H1 (cell line): Measurements from ENCODE around the gene ANKRD53. TPM values are rescaled to one million over a fixed set of nuclear protein-coding genes. Genes with fewer than 3 reads are reported as not detected.

Experiments used
- CTCF ChIA-PET: fragments of 300-600 bp; sonication (Branson Sonifier 250); formaldehyde crosslinking; loops from one replicate; lab custom pipeline; 2021; ENCODE audit not compliant: partially characterized antibody; lab: Charles Lee
- POLR2A ChIA-PET: fragments of 300-600 bp; sonication (Branson Sonifier 250); formaldehyde crosslinking; loops from one replicate; lab custom pipeline; 2021; ENCODE audit warnings: inconsistent platforms; ENCODE audit not compliant: partially characterized antibody; lab: Charles Lee
- DNase-seq, 2 experiments: peaks; one replicate each; pipeline versions ENCODE4 v3.0.0 to v3.0.0-alpha.2; 2010 to 2022; ENCODE audit warnings: low spot score in 2 of 2, low read depth in 1 of 2, mixed read lengths in 1 of 2
- FAIRE-seq: peaks from 2 replicates; lab custom pipeline; 2011; peaks lifted over from hg19 to GRCh38; lab: Jason Lieb, UNC
- H2AFZ ChIP-seq: 2 replicates; pipeline ENCODE4 v1.8.1; 2012; ENCODE audit warnings: low read length, inconsistent platforms
- H2AK5ac ChIP-seq: 2 replicates; pipeline ENCODE4 v1.6.1; 2013; ENCODE audit warnings: low read depth, low read length
- H2BK120ac ChIP-seq: replicated peaks from 2 replicates; pipeline ENCODE3; 2013; ENCODE audit warnings: low read depth, low read length, inconsistent platforms
- H2BK12ac ChIP-seq: 2 replicates; pipeline ENCODE4 v1.6.1; 2013; ENCODE audit warnings: low read depth, low read length
- H2BK15ac ChIP-seq: 2 replicates; pipeline ENCODE4 v1.6.1; 2013; ENCODE audit warnings: low read length
- H2BK20ac ChIP-seq: 2 replicates; pipeline ENCODE4 v1.6.1; 2013; ENCODE audit warnings: low read length
- H2BK5ac ChIP-seq: 2 replicates; pipeline ENCODE4 v1.6.1; 2013; ENCODE audit warnings: low read depth, low read length
- H3K14ac ChIP-seq: 2 replicates; pipeline ENCODE4 v1.6.1; 2013; ENCODE audit warnings: inconsistent platforms; ENCODE audit not compliant: insufficient read length
- H3K18ac ChIP-seq: 2 replicates; pipeline ENCODE4 v1.6.1; 2013; ENCODE audit warnings: low read length; ENCODE audit errors: extremely low read depth
- H3K23ac ChIP-seq: 2 replicates; pipeline ENCODE4 v1.6.1; 2013; ENCODE audit warnings: inconsistent platforms; ENCODE audit not compliant: insufficient read length
- H3K23me2 ChIP-seq: 2 replicates; pipeline ENCODE4 v1.6.1; 2013; ENCODE audit warnings: low read depth, low read length
- H3K27ac ChIP-seq: 2 replicates; pipeline ENCODE4 v1.6.1; 2011; ENCODE audit warnings: low read depth, low read length, inconsistent platforms
- H3K27me3 ChIP-seq, 4 experiments: replicated peaks in 1 of 4; 1 replicate in 1 of 4; 2 replicates in 3 of 4; pipeline versions ENCODE4 v1.6.1 to v1.8.1; 2011 to 2013; ENCODE audit warnings: low read length in 3 of 4, mild to moderate bottlenecking in 3 of 4, inconsistent platforms in 2 of 4, mixed read lengths in 2 of 4, moderate library complexity in 1 of 4; ENCODE audit not compliant: control insufficient read depth in 3 of 4, insufficient read depth in 3 of 4; ENCODE audit errors: extremely low read depth in 1 of 4
- H3K36me3 ChIP-seq, 4 experiments: 2 replicates each; pipeline versions ENCODE4 v1.6.1 to v1.8.1; 2011 to 2013; ENCODE audit warnings: mild to moderate bottlenecking in 4 of 4, low read length in 3 of 4, moderate library complexity in 2 of 4, control low read depth in 1 of 4, inconsistent platforms in 1 of 4; ENCODE audit not compliant: insufficient read depth in 4 of 4, control insufficient read depth in 2 of 4
- H3K4ac ChIP-seq: replicated peaks from 2 replicates; pipeline ENCODE3; 2013; ENCODE audit warnings: low read length, low read depth, mixed read lengths, inconsistent platforms; ENCODE audit not compliant: insufficient read length
- H3K4me1 ChIP-seq, 4 experiments: replicated peaks in 1 of 4; 1 replicate in 1 of 4; 2 replicates in 3 of 4; pipeline versions ENCODE4 v1.6.1 to v1.8.1; 2011 to 2013; ENCODE audit warnings: low read length in 3 of 4, inconsistent platforms in 2 of 4, mixed read lengths in 1 of 4; ENCODE audit not compliant: insufficient read depth in 4 of 4, control insufficient read depth in 3 of 4
- H3K4me2 ChIP-seq, 2 experiments: 2 replicates each; pipeline versions ENCODE4 v1.6.1 to v1.8.1; 2011 to 2013; ENCODE audit warnings: low read depth in 2 of 2, low read length in 2 of 2, control low read depth in 1 of 2, inconsistent platforms in 1 of 2, mild to moderate bottlenecking in 1 of 2; ENCODE audit not compliant: insufficient read depth in 1 of 2
- H3K4me3 ChIP-seq, 4 experiments: fragments of 200-600, 300-600 bp in 1 of 4; sonication (generic), shearing (Covaris generic), sonication (Bioruptor Twin) in 1 of 4; 2 replicates each; pipeline versions ENCODE4 v1.5.1 to v1.8.1; 2011 to 2016; ENCODE audit warnings: low read length in 4 of 4, low read depth in 3 of 4, control low read depth in 2 of 4, inconsistent platforms in 2 of 4, mild to moderate bottlenecking in 2 of 4, mixed read lengths in 1 of 4, moderate library complexity in 1 of 4; ENCODE audit not compliant: insufficient read depth in 2 of 4; ENCODE audit errors: extremely low read depth in 1 of 4
- H3K56ac ChIP-seq: replicated peaks from 2 replicates; pipeline ENCODE3; 2013; ENCODE audit warnings: low read depth, mild to moderate bottlenecking, mixed read lengths, low read length, inconsistent platforms; ENCODE audit not compliant: insufficient read length
- H3K79me1 ChIP-seq: 2 replicates; pipeline ENCODE4 v1.6.1; 2013; ENCODE audit warnings: low read depth, low read length, control low read depth
- H3K79me2 ChIP-seq, 2 experiments: 2 replicates each; pipeline versions ENCODE4 v1.6.1 to v1.8.1; 2012 to 2013; ENCODE audit warnings: low read length in 2 of 2, mild to moderate bottlenecking in 2 of 2, inconsistent platforms in 1 of 2; ENCODE audit not compliant: insufficient read depth in 2 of 2, control insufficient read depth in 1 of 2
- H3K9ac ChIP-seq, 4 experiments: replicated peaks in 1 of 4; 1 replicate in 1 of 4; 2 replicates in 3 of 4; pipeline versions ENCODE4 v1.6.1 to v1.8.1; 2011 to 2013; ENCODE audit warnings: low read depth in 3 of 4, low read length in 3 of 4, control low read depth in 2 of 4, mild to moderate bottlenecking in 2 of 4, moderate library complexity in 2 of 4, inconsistent platforms in 1 of 4; ENCODE audit errors: extremely low read depth in 1 of 4
- H3K9me3 ChIP-seq, 2 experiments: 2 replicates each; pipeline versions ENCODE4 v1.6.1 to v1.8.1; 2012 to 2013; ENCODE audit warnings: mild to moderate bottlenecking in 2 of 2, moderate library complexity in 2 of 2, control low read depth in 1 of 2, inconsistent platforms in 1 of 2, low read depth in 1 of 2, low read length in 1 of 2, mixed read lengths in 1 of 2; ENCODE audit not compliant: insufficient read depth in 2 of 2
- H4K20me1 ChIP-seq, 2 experiments: replicated peaks in 1 of 2; 2 replicates each; pipeline versions ENCODE3 to v1.8.1; 2011 to 2013; ENCODE audit warnings: inconsistent platforms in 2 of 2, low read length in 2 of 2, mild to moderate bottlenecking in 1 of 2; ENCODE audit not compliant: insufficient read depth in 2 of 2, control insufficient read depth in 1 of 2
- H4K5ac ChIP-seq: 2 replicates; pipeline ENCODE4 v1.6.1; 2013; ENCODE audit warnings: low read length, low read depth, mixed read lengths, inconsistent platforms; ENCODE audit not compliant: insufficient read length
- H4K8ac ChIP-seq: 2 replicates; pipeline ENCODE4 v1.8.0; 2013; ENCODE audit warnings: mild to moderate bottlenecking, moderate library complexity, low read length, inconsistent platforms; ENCODE audit not compliant: insufficient read depth; ENCODE audit errors: extremely low read depth
- H4K91ac ChIP-seq: replicated peaks from 2 replicates; pipeline ENCODE3; 2013; ENCODE audit warnings: low read length, mixed read lengths, inconsistent platforms; ENCODE audit not compliant: insufficient read length
- CTCF ChIP-seq, 3 experiments: IDR thresholded peaks; 1 replicate in 2 of 3; 2 replicates in 1 of 3; pipeline versions ENCODE4 v1.5.1 to v1.6.1; 2011; ENCODE audit warnings: low read length in 3 of 3, mild to moderate bottlenecking in 3 of 3, inconsistent platforms in 2 of 3, low read depth in 1 of 3, moderate library complexity in 1 of 3; ENCODE audit not compliant: insufficient read depth in 1 of 3; ENCODE audit errors: control extremely low read depth in 1 of 3
- E2F6 ChIP-seq: IDR thresholded peaks from 2 replicates; pipeline ENCODE4 v1.6.1; 2012; ENCODE audit warnings: inconsistent platforms
- GABPA ChIP-seq: IDR thresholded peaks from 2 replicates; pipeline ENCODE4 v1.6.1; 2011; ENCODE audit warnings: mild to moderate bottlenecking, low read length, moderate library complexity, borderline replicate concordance; ENCODE audit not compliant: insufficient read depth
- JUN ChIP-seq: IDR thresholded peaks from 2 replicates; pipeline ENCODE4 v1.6.1; 2011; ENCODE audit warnings: low read depth, mild to moderate bottlenecking, improper control_type of control experiment, low read length
- NANOG ChIP-seq: IDR thresholded peaks from 2 replicates; pipeline ENCODE4 v1.6.1; 2011; ENCODE audit warnings: low read length, low read depth, mild to moderate bottlenecking, inconsistent platforms; ENCODE audit not compliant: insufficient read depth, poor library complexity, severe bottlenecking
- NRF1 ChIP-seq: IDR thresholded peaks from 2 replicates; pipeline ENCODE4 v1.6.1; 2011; ENCODE audit warnings: mild to moderate bottlenecking, low read depth, low read length, improper control_type of control experiment
- POLR2A ChIP-seq, 2 experiments: IDR thresholded peaks; 1 replicate in 1 of 2; 2 replicates in 1 of 2; pipeline ENCODE4 v1.6.1; 2011; ENCODE audit warnings: low read depth in 2 of 2, low read length in 2 of 2, mild to moderate bottlenecking in 2 of 2; ENCODE audit errors: control extremely low read depth in 1 of 2
- RAD21 ChIP-seq, 2 experiments: IDR thresholded peaks in 1 of 2; conservative IDR thresholded peaks in 1 of 2; 2 replicates each; pipeline ENCODE4 v1.6.1; 2011; ENCODE audit warnings: low read depth in 2 of 2, low read length in 2 of 2, improper control_type of control experiment in 1 of 2, inconsistent platforms in 1 of 2, mild to moderate bottlenecking in 1 of 2, moderate library complexity in 1 of 2
- TBP ChIP-seq: IDR thresholded peaks from 2 replicates; pipeline ENCODE4 v1.6.1; 2011; ENCODE audit warnings: low read depth, low read length, improper control_type of control experiment
- YY1 ChIP-seq: IDR thresholded peaks from 2 replicates; pipeline ENCODE4 v1.6.1; 2011; ENCODE audit warnings: low read depth, mild to moderate bottlenecking, low read length
- WGBS, 2 experiments: shearing (Covaris generic) in 1 of 2; methylation state at CpG; one replicate each; pipeline versions ENCODE4 v1.1.6 to v1.1.7; 2013 to 2015; ENCODE audit warnings: low lambda C conversion rate in 2 of 2, mixed read lengths in 2 of 2, inconsistent platforms in 1 of 2, low coverage in 1 of 2, missing lambda C conversion rate in 1 of 2; ENCODE audit not compliant: insufficient replicate concordance in 2 of 2, insufficient coverage in 1 of 2, insufficient read length in 1 of 2; ENCODE audit errors: extremely low coverage in 1 of 2, missing lambda C conversion rate in 1 of 2; 5-methylcytosine and 5-hydroxymethylcytosine counted together
- polyA plus RNA-seq, 7 experiments: library from polyadenylated mRNA; depleted of rRNA in 3 of 7; stranded (reverse) in 5 of 7; unstranded in 2 of 7; fragments of >200 nt in 5 of 7; fragments of 200-250 nt in 2 of 7; gene quantifications; 1 replicate in 5 of 7; 2 replicates in 1 of 7; 4 replicates in 1 of 7; pipeline versions ENCODE4 v1.2.1 to v1.2.3, GENCODE V29; 2011 to 2013; ENCODE audit warnings: missing spikeins in 2 of 7, mixed read lengths in 2 of 7
- total RNA-seq: library from RNA; stranded (reverse); fragmentation: NEBNext Ultra II Directional; extraction: Animal tissue kit (Norgen Biotek cat#: 25700); gene quantifications from 2 replicates; pipeline ENCODE4 v1.2.1, GENCODE V29; 2021

ANKRD53 gene
- total and polyA plus RNA-seq, 2 of the 8 experiments (the other 6 are each of a cell fraction or from before 2014, with no cell fraction given), result 0.39 to 0.70 TPM

GRCh38 chr2:70954886-70955285 lies 23.5 kb upstream of the ANKRD53 start:
- H3K23ac ChIP-seq, result no peak overlapping the region
- no peaks in the 10 kb centered on the region for H3K79me1 ChIP-seq
- H3K27ac ChIP-seq, result no peak overlapping the region
- H3K18ac ChIP-seq, result no peak overlapping the region
- ChIA-PET CTCF (interaction anchor here (0.6 to 7.0 kb wide), 5 partner anchors 11 to 90 kb away, joined by 3 to 54 read pairs (median 9); no protein-coding TSS in a partner anchor), POLR2A (no interaction called here)
- H3K36me3 ChIP-seq, result no peaks in the 10 kb centered on the region
- H3K14ac ChIP-seq, result no peak overlapping the region
- FAIRE-seq (no peak), DNase-seq (no peak)
- H4K91ac ChIP-seq, result no peak overlapping the region
- no peak overlapping the region for H3K4ac ChIP-seq
- 91% methylated on average over 7 of the region's 7 CpGs; no CpG with 5 or more reads in 1 of the 2 experiments for WGBS, 2 experiments
- no peak overlapping the region for H2BK15ac ChIP-seq
- peak overlapping the region; percentile 34; the same call in 1 of the 2 replicates for H2AFZ ChIP-seq
- H3K27me3 ChIP-seq, result peaks cover 0 to 4% (median 3%) of the 10 kb centered on the region in 4 experiments; a peak in 1 of 7 replicates
- no peaks in the 10 kb centered on the region; a peak in 1 of 7 replicates for H3K4me1 ChIP-seq
- no peak overlapping the region for H3K4me2 ChIP-seq
- H4K5ac ChIP-seq, result no peak overlapping the region
- H2AK5ac ChIP-seq, result no peak overlapping the region
- H3K9me3 ChIP-seq, result no peaks in the 10 kb centered on the region
- no peak overlapping the region for H3K4me3 ChIP-seq
- no peak overlapping the region for H4K8ac ChIP-seq
- H2BK12ac ChIP-seq, result no peak overlapping the region
- no peak overlapping the region for H2BK20ac ChIP-seq
- H3K23me2 ChIP-seq, result no peaks in the 10 kb centered on the region
- no peak overlapping the region for H3K56ac ChIP-seq
- H2BK120ac ChIP-seq, result no peak overlapping the region
- H3K79me2 ChIP-seq, result no peaks in the 10 kb centered on the region
- H3K9ac ChIP-seq, result no peak overlapping the region
- no peak overlapping the region for H2BK5ac ChIP-seq
- H4K20me1 ChIP-seq, result no peaks in the 10 kb centered on the region
- no peak for TF ChIP-seq POLR2A (IDR thresholded peaks at IDR 0.05; ENCODE audit: control extremely low read depth in 1 of 2, low read depth in 2 of 2, low read length in 2 of 2)
- TF ChIP-seq JUN, result no peak
- TF ChIP-seq RAD21 (IDR thresholded peaks at IDR 0.05 in 1 of 2, conservative IDR thresholded peaks at IDR 0.05 in 1 of 2; ENCODE audit: low read depth in 2 of 2, low read length in 2 of 2), result no peak
- no peak for TF ChIP-seq TBP
- TF ChIP-seq NANOG, result no peak
- TF ChIP-seq NRF1, result no peak
- TF ChIP-seq YY1, result no peak
- TF ChIP-seq GABPA, result no peak
- no peak for TF ChIP-seq CTCF (IDR thresholded peaks at IDR 0.05; ENCODE audit: control extremely low read depth in 1 of 3, insufficient read depth in 1 of 3, low read depth in 1 of 3, low read length in 3 of 3)
- no peak for TF ChIP-seq E2F6
